ENCODE data around the gene TUBB8B. TPM values are rescaled to one million over a fixed set of nuclear protein-coding genes. Genes with fewer than 3 reads are reported as not detected.
"Not testable (repeated sequence)": the region's sequence is repeated elsewhere in the genome, so short reads cannot be mapped to it uniquely, and the experiment has no call there.

The TUBB8B gene
- total and polyA plus RNA-seq, 10 of the 15 experiments (the other 5 are each of a cell fraction or from before 2014, with no cell fraction given) = not detected

DNA sequence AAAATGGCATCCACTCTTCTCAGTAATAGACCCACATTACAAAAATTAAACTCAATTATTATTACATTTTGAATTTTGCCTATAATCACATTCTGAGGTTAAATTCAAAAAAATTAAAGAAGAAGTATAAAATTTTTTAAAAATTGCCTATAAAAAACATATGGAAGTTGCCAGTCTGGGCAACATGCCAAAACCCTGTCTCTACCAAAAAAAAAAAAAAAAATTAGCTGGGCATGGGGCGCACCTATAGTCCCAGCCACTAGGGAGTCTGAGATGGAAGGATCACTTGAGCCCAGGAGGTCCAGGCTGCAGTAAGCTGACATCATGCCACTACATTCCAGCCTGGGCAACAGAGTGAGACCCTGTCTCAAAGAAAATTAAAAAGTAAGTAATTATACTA is 42.1 kb upstream of the TUBB8B start:
- ATAC-seq = 0 out of 3 replicates have a peak, but pooled peaks have one; percentile 35
- BruUV-seq (replicated peaks); H3K9ac ChIP-seq (ENCODE audit: control insufficient read depth, insufficient read depth, low read length); H3K9me3 ChIP-seq (replicated peaks; ENCODE audit: control insufficient read depth, insufficient read depth, low read length); H3K4me3 ChIP-seq; H3K4me1 ChIP-seq (ENCODE audit: control insufficient read depth, insufficient read depth, low read length); H3K79me2 ChIP-seq (ENCODE audit: control insufficient read depth, insufficient read depth, low read length); H2AFZ ChIP-seq (ENCODE audit: control insufficient read depth, low read depth, low read length); POLR2A ChIA-PET; H3K4me2 ChIP-seq (ENCODE audit: control insufficient read depth, insufficient read depth); SMC1A ChIA-PET (ENCODE audit: uncharacterized antibody, unreplicated experiment); H4K20me1 ChIP-seq (ENCODE audit: control insufficient read depth, insufficient read depth); in situ Hi-C loops (cut with MboI); intact Hi-C loops (cut with micrococcal nuclease; ENCODE audit: unreplicated experiment); H3K27me3 ChIP-seq (replicated peaks in 1 of 2; ENCODE audit: control insufficient read depth in 2 of 2, insufficient read depth in 2 of 2, low read length in 1 of 2); H3K36me3 ChIP-seq (ENCODE audit: control insufficient read depth in 2 of 2, insufficient read depth in 2 of 2, low read length in 1 of 2); DNase-seq (ENCODE audit: low read depth, low spot score); RAD21 ChIA-PET (ENCODE audit: unreplicated experiment); CTCF ChIA-PET; FAIRE-seq; H3K27ac ChIP-seq (ENCODE audit: control insufficient read depth, insufficient read depth): not testable (repeated sequence)
- WGBS (ENCODE audit: insufficient coverage, insufficient replicate concordance, low lambda C conversion rate, missing lambda C conversion rate) = 0% methylated on average over 1 of the region's 1 CpG

DNA sequence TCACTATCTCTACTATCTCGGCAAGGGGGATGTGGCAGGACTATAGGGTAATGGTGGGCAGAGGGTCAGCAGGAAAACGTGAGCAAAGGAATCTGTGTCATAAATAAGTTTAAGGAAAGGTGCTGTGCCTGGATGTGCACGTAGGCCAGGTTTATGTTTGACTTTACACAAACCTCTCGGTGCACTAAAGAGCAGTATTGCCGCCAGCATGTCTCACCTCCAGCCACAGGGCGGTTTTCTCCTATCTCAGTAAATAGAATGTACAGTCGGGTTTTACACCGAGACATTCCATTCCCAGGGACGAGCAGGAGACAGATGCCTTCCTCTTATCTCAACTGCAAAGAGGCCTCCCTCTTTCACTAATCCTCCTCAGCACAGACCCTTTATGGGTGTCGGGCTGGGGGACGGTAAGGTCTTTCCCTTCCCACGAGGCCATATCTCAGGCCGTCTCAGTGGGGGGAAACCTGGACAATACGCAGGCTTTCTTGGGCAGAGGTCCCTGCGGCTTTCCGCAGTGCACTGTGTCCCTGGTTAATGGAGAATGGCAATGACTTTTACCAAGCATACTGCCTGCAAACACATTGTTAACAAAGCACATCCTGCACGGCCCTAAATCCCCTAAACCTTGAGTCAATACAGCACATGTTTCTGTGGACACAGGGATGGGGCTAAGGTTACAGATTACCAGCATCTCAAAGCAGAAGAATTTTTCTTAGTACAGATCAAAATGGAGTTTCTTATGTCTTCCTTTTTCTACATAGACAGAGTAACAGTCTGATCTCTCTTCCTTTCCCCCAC is 41.2 kb upstream of the TUBB8B start:
- SMC1A ChIA-PET (ENCODE audit: uncharacterized antibody, unreplicated experiment); H3K79me2 ChIP-seq (ENCODE audit: control insufficient read depth, insufficient read depth, low read length); H3K4me1 ChIP-seq (ENCODE audit: control insufficient read depth, insufficient read depth, low read length); H3K36me3 ChIP-seq (ENCODE audit: control insufficient read depth in 2 of 2, insufficient read depth in 2 of 2, low read length in 1 of 2); H3K9me3 ChIP-seq (replicated peaks; ENCODE audit: control insufficient read depth, insufficient read depth, low read length); H3K27ac ChIP-seq (ENCODE audit: control insufficient read depth, insufficient read depth); CTCF ChIA-PET; intact Hi-C loops (cut with micrococcal nuclease; ENCODE audit: unreplicated experiment); H2AFZ ChIP-seq (ENCODE audit: control insufficient read depth, low read depth, low read length); DNase-seq (ENCODE audit: low read depth, low spot score); H4K20me1 ChIP-seq (ENCODE audit: control insufficient read depth, insufficient read depth); H3K9ac ChIP-seq (ENCODE audit: control insufficient read depth, insufficient read depth, low read length); BruUV-seq (replicated peaks); POLR2A ChIA-PET; FAIRE-seq; H3K27me3 ChIP-seq (replicated peaks in 1 of 2; ENCODE audit: control insufficient read depth in 2 of 2, insufficient read depth in 2 of 2, low read length in 1 of 2); in situ Hi-C loops (cut with MboI); ATAC-seq; H3K4me3 ChIP-seq; H3K4me2 ChIP-seq (ENCODE audit: control insufficient read depth, insufficient read depth); RAD21 ChIA-PET (ENCODE audit: unreplicated experiment): not testable (repeated sequence)
- 36% methylated on average over 17 of the region's 17 CpGs for WGBS (ENCODE audit: insufficient coverage, insufficient replicate concordance, low lambda C conversion rate, missing lambda C conversion rate)

DNA sequence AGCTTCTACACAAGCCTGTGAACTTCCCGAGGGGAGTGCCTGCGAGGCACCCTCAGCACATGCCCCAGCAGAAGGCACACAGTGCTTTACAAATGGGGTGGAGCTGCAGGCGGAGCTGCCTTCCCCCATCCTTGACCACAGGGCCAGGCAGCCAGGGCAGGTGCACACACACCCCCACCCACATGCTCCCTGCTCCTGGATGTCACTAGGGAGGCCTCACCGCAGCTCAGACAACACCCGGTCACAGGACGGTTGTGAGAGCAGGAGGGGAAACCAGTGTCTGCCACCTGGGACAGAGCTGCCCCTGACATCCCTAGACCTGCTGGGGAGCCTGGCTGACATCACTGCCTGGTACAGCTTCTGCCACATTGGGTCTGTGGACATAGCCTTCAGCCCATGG is 39.7 kb upstream of the TUBB8B start:
- CTCF ChIA-PET; H3K9me3 ChIP-seq (replicated peaks; ENCODE audit: control insufficient read depth, insufficient read depth, low read length); intact Hi-C loops (cut with micrococcal nuclease; ENCODE audit: unreplicated experiment); H2AFZ ChIP-seq (ENCODE audit: control insufficient read depth, low read depth, low read length); POLR2A ChIA-PET; ATAC-seq; RAD21 ChIA-PET (ENCODE audit: unreplicated experiment); H3K9ac ChIP-seq (ENCODE audit: control insufficient read depth, insufficient read depth, low read length); H3K4me2 ChIP-seq (ENCODE audit: control insufficient read depth, insufficient read depth); BruUV-seq (replicated peaks); H3K36me3 ChIP-seq (ENCODE audit: control insufficient read depth in 2 of 2, insufficient read depth in 2 of 2, low read length in 1 of 2); SMC1A ChIA-PET (ENCODE audit: uncharacterized antibody, unreplicated experiment); in situ Hi-C loops (cut with MboI); H3K4me1 ChIP-seq (ENCODE audit: control insufficient read depth, insufficient read depth, low read length); H3K27ac ChIP-seq (ENCODE audit: control insufficient read depth, insufficient read depth); H3K27me3 ChIP-seq (replicated peaks in 1 of 2; ENCODE audit: control insufficient read depth in 2 of 2, insufficient read depth in 2 of 2, low read length in 1 of 2); H3K79me2 ChIP-seq (ENCODE audit: control insufficient read depth, insufficient read depth, low read length); H4K20me1 ChIP-seq (ENCODE audit: control insufficient read depth, insufficient read depth); FAIRE-seq; DNase-seq (ENCODE audit: low read depth, low spot score); H3K4me3 ChIP-seq: not testable (repeated sequence)
- 1% methylated on average over 6 of the region's 6 CpGs for WGBS (ENCODE audit: insufficient coverage, insufficient replicate concordance, low lambda C conversion rate, missing lambda C conversion rate)

DNA sequence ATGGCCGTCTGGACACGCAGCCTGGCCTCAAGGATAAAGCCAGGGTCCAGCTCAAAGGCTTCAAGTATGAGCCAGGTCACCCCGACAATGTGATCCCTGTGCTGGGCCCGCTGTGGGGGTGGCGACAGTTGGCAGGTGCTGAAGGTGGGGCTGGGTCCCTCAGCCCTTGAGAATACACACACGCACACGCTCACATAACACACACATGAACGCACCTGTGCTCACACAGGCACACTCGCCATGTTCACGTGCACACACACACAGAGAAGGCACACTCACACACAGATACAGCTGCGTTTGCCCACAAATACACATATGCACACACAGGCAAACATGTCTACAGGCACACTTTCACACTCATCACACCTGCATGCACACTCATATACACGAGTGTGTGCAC is 35.4 kb upstream of the TUBB8B start:
- H3K9ac ChIP-seq (ENCODE audit: control insufficient read depth, insufficient read depth, low read length); CTCF ChIA-PET; in situ Hi-C loops (cut with MboI); H3K36me3 ChIP-seq (ENCODE audit: control insufficient read depth in 2 of 2, insufficient read depth in 2 of 2, low read length in 1 of 2); H3K27ac ChIP-seq (ENCODE audit: control insufficient read depth, insufficient read depth); SMC1A ChIA-PET (ENCODE audit: uncharacterized antibody, unreplicated experiment); H3K27me3 ChIP-seq (replicated peaks in 1 of 2; ENCODE audit: control insufficient read depth in 2 of 2, insufficient read depth in 2 of 2, low read length in 1 of 2); H3K9me3 ChIP-seq (replicated peaks; ENCODE audit: control insufficient read depth, insufficient read depth, low read length); H4K20me1 ChIP-seq (ENCODE audit: control insufficient read depth, insufficient read depth); intact Hi-C loops (cut with micrococcal nuclease; ENCODE audit: unreplicated experiment); DNase-seq (ENCODE audit: low read depth, low spot score); H3K4me1 ChIP-seq (ENCODE audit: control insufficient read depth, insufficient read depth, low read length); H3K4me3 ChIP-seq; POLR2A ChIA-PET; RAD21 ChIA-PET (ENCODE audit: unreplicated experiment); H3K79me2 ChIP-seq (ENCODE audit: control insufficient read depth, insufficient read depth, low read length); ATAC-seq; H3K4me2 ChIP-seq (ENCODE audit: control insufficient read depth, insufficient read depth); BruUV-seq (replicated peaks); FAIRE-seq; H2AFZ ChIP-seq (ENCODE audit: control insufficient read depth, low read depth, low read length): not testable (repeated sequence)
- 23% methylated on average over 8 of the region's 12 CpGs for WGBS (ENCODE audit: insufficient coverage, insufficient replicate concordance, low lambda C conversion rate, missing lambda C conversion rate)
